ENCODE results near the gene SAV1. TPM values are rescaled to one million over a fixed set of nuclear protein-coding genes. Genes with fewer than 3 reads are reported as not detected.

Gene SAV1
- total and polyA plus RNA-seq, 2 experiments from 2014 or later: 28.6 to 30.2 TPM

DNA sequence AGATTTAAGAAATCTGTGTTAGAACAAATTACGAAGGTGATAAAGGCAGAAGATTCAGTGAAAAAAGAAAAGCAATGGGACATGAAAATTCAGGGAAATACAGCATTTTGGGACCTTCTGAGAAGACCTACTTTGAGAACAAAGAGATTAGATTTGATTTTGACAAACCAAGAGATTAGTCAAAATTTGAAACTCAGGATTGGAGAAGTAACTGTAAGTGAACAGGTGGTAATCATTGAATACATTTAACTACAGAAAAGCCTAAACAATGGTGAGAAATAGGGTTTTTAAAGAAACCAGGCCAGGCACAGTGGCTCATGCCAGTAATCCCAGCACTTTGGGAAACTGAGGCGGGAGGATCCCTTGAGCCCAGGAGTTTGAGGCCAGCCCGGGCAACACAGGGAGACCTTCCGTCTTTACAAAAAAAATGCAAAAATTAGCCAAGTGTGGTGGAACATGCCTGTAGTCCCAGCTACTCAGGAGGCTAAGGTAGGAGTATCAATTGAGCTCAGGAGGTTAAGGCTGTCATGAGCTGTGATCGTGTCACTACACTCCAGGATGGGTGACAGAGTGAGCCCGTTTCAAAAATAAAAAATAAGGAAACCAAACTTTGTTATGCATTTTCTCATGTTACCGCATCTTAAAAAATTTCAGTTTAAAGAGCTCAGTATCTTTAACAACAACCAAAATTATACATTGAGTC is 8.9 kb upstream of the SAV1 start:
- H3F3A ChIP-seq (ENCODE audit: insufficient read depth): peaks cover 31% of the 10 kb centered on the region
- H3K4me1 ChIP-seq (ENCODE audit: insufficient read depth): peaks cover 36% of the 10 kb centered on the region
- no peaks in the 10 kb centered on the region for H3K9me3 ChIP-seq (ENCODE audit: low read depth)
- peak overlapping the region; percentile 53 for H3K4me3 ChIP-seq
- no peaks in the 10 kb centered on the region for H3K36me3 ChIP-seq (ENCODE audit: low read depth)
- H3K27me3 ChIP-seq (replicated peaks; ENCODE audit: insufficient read depth): no peaks in the 10 kb centered on the region
- H3K4me2 ChIP-seq (ENCODE audit: unreplicated experiment): peak overlapping the region; percentile 73
- in situ Hi-C loops (cut with MboI): no loop called here
- H3K9me2 ChIP-seq (ENCODE audit: insufficient read depth): no peaks in the 10 kb centered on the region; the same call in 1 of the 2 replicates
- H2AFZ ChIP-seq: peak overlapping the region; percentile 76
- WGBS, 2 experiments (ENCODE audit: low coverage in 1 of 2, low lambda C conversion rate in 2 of 2, missing lambda C conversion rate in 2 of 2): 90% methylated on average over 7 of the region's 7 CpGs
- H4K20me1 ChIP-seq (ENCODE audit: insufficient read depth): no peaks in the 10 kb centered on the region
- no peaks in the 10 kb centered on the region for H3K79me2 ChIP-seq (ENCODE audit: insufficient read depth)
- TF ChIP-seq EZH2phosphoT487 (IDR thresholded peaks at IDR 0.05; ENCODE audit: insufficient read depth, low read depth) (no peak), EZH2 (IDR thresholded peaks at IDR 0.05; ENCODE audit: insufficient read depth, poor library complexity, severe bottlenecking) (no peak)
- H3K9ac ChIP-seq: peak overlapping the region; percentile 28; the same call in 1 of the 2 replicates
- peak overlapping the region; percentile 63 for H3K27ac ChIP-seq
- DNase-seq: no peak

DNA sequence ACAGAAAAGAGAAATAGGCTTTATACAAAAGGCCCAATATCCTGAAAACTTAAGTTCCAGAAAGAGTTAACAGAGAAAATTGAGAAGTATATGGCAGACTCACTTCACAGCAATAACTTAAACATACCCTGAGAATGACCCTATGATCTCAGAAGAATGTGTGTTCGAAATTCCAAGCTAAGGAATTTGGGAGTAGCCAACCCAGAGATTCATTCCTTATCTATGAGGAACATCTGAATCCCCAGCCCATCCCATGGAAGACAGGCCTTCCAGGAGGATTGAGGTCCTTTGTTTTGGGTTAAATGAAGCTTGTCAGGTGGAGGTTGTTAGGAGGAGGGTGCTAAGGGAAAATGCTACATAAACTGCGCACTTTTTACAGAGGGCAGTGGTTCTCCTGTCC is 7.5 kb upstream of the SAV1 start:
- Histone ChIP-seq H3K4me1 (ENCODE audit: insufficient read depth) (peaks cover 36% of the 10 kb centered on the region), H3K4me3 (peak overlapping the region; percentile 34; the same call in 1 of the 2 replicates), H4K20me1 (ENCODE audit: insufficient read depth) (no peaks in the 10 kb centered on the region), H3K9me2 (ENCODE audit: insufficient read depth) (no peaks in the 10 kb centered on the region; the same call in 1 of the 2 replicates), H3K27me3 (replicated peaks; ENCODE audit: insufficient read depth) (no peaks in the 10 kb centered on the region), H3K79me2 (ENCODE audit: insufficient read depth) (no peaks in the 10 kb centered on the region), H3K9ac (no peak overlapping the region), H3K27ac (no peak overlapping the region), H3K36me3 (ENCODE audit: low read depth) (no peaks in the 10 kb centered on the region), H3K4me2 (ENCODE audit: unreplicated experiment) (peak overlapping the region; percentile 41), H2AFZ (0 out of 2 replicates have a peak overlapping the region, but pooled peaks have one; percentile 7), H3F3A (ENCODE audit: insufficient read depth) (peaks cover 31% of the 10 kb centered on the region), H3K9me3 (ENCODE audit: low read depth) (no peaks in the 10 kb centered on the region)
- 45 to 50% methylated on average over 2 of the region's 2 CpGs for WGBS, 2 experiments (ENCODE audit: low coverage in 1 of 2, low lambda C conversion rate in 2 of 2, missing lambda C conversion rate in 2 of 2)
- in situ Hi-C loops (cut with MboI): no loop called here
- TF ChIP-seq EZH2 (IDR thresholded peaks at IDR 0.05; ENCODE audit: insufficient read depth, poor library complexity, severe bottlenecking): no peak
- TF ChIP-seq EZH2phosphoT487 (IDR thresholded peaks at IDR 0.05; ENCODE audit: insufficient read depth, low read depth): no peak
- peak; percentile 20 for DNase-seq

DNA sequence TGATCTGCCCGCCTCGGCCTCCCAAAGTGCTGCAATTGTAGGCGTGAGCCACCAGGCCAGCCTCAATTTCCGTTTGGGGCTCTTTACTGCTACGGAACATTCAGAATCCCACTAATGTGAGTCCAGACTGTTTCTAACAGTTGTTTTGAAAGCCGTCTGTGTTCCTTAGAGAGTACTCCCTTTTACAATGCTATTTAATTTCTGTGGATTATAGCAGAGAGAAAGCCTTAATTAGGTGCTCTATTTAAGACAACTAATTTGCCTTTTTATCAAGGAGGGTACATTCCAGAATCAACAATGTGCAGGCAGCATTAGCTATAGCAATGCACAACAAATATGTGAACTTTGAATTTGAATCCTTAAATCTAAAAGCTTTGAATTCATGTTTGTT is 2.8 kb upstream of the SAV1 start:
- Histone ChIP-seq H3K9me2 (ENCODE audit: insufficient read depth) (no peaks in the 10 kb centered on the region), H3K27me3 (replicated peaks; ENCODE audit: insufficient read depth) (no peaks in the 10 kb centered on the region), H3K4me1 (ENCODE audit: insufficient read depth) (peaks cover 16% of the 10 kb centered on the region), H3K4me2 (ENCODE audit: unreplicated experiment) (no peak overlapping the region), H3F3A (ENCODE audit: insufficient read depth) (peaks cover 25% of the 10 kb centered on the region), H4K20me1 (ENCODE audit: insufficient read depth) (no peaks in the 10 kb centered on the region), H3K79me2 (ENCODE audit: insufficient read depth) (peaks cover 19% of the 10 kb centered on the region), H2AFZ (no peak overlapping the region), H3K36me3 (ENCODE audit: low read depth) (no peaks in the 10 kb centered on the region), H3K4me3 (no peak overlapping the region), H3K27ac (no peak overlapping the region), H3K9me3 (ENCODE audit: low read depth) (no peaks in the 10 kb centered on the region), H3K9ac (no peak overlapping the region)
- in situ Hi-C loops (cut with MboI): no loop called here
- DNase-seq: no peak
- TF ChIP-seq EZH2phosphoT487 (IDR thresholded peaks at IDR 0.05; ENCODE audit: insufficient read depth, low read depth) (no peak), EZH2 (IDR thresholded peaks at IDR 0.05; ENCODE audit: insufficient read depth, poor library complexity, severe bottlenecking) (no peak)
- 96 to 97% methylated on average over 5 to 6 of the region's 6 CpGs for WGBS, 2 experiments (ENCODE audit: low coverage in 1 of 2, low lambda C conversion rate in 2 of 2, missing lambda C conversion rate in 2 of 2)

DNA sequence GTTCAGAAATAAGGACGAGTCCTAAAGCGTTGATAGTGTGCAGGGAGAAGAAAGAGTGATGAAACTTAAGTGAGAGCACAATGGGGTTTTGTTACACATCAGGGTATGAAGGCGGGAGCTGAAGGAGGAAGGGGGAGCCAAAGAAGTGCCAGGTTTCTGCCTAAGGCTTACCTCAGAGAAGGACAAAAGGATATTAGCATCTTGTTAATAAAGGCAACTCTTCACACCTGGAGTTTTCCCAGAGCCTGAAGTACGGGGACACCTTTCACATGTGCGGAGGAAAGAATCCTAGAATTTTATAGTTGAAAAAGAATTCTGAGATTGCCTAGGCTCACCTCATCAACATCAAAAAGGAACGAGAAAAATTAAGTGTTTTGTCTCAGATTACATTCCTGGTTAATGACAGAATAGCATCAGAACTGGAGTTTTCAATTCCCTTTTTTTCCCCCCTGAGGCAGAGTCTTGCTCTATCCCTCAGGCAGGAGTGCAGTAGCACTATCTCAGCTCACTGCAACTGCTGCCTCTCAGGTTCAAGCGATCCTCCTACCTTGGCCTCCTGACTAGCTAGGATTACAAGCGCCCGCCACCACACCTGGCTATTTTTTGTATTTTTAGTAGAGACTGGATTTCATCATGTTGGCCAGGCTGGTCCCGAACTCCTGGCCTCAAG is 2.2 kb upstream of the SAV1 start:
- H3K4me1 ChIP-seq (ENCODE audit: insufficient read depth): peaks cover 16% of the 10 kb centered on the region
- no peaks in the 10 kb centered on the region for H4K20me1 ChIP-seq (ENCODE audit: insufficient read depth)
- peaks cover 24% of the 10 kb centered on the region for H3K79me2 ChIP-seq (ENCODE audit: insufficient read depth)
- no peaks in the 10 kb centered on the region for H3K9me3 ChIP-seq (ENCODE audit: low read depth)
- DNase-seq: peak; percentile 6
- no peak overlapping the region for H3K27ac ChIP-seq
- peaks cover 23% of the 10 kb centered on the region for H3F3A ChIP-seq (ENCODE audit: insufficient read depth)
- no peaks in the 10 kb centered on the region for H3K27me3 ChIP-seq (replicated peaks; ENCODE audit: insufficient read depth)
- no peak overlapping the region for H2AFZ ChIP-seq
- no peak overlapping the region for H3K4me3 ChIP-seq
- H3K36me3 ChIP-seq (ENCODE audit: low read depth): no peaks in the 10 kb centered on the region
- no peaks in the 10 kb centered on the region for H3K9me2 ChIP-seq (ENCODE audit: insufficient read depth)
- in situ Hi-C loops (cut with MboI): no loop called here
- TF ChIP-seq EZH2 (IDR thresholded peaks at IDR 0.05; ENCODE audit: insufficient read depth, poor library complexity, severe bottlenecking) (no peak), EZH2phosphoT487 (IDR thresholded peaks at IDR 0.05; ENCODE audit: insufficient read depth, low read depth) (no peak)
- no peak overlapping the region for H3K4me2 ChIP-seq (ENCODE audit: unreplicated experiment)
- no peak overlapping the region for H3K9ac ChIP-seq
- whole genome bisulfite sequencing, 2 experiments (ENCODE audit: low coverage in 1 of 2, low lambda C conversion rate in 2 of 2, missing lambda C conversion rate in 2 of 2): 91 to 92% methylated on average over 10 of the region's 10 CpGs

Data from GM23248 (cell line).